K562 (cell line): ENCODE measurements around the gene ESPN. TPM values are rescaled to one million over a fixed set of nuclear protein-coding genes. Genes with fewer than 3 reads are reported as not detected.

Source experiments
- ATAC-seq: fragments of 200-7000 bp; cut with Tn5 transposase; 3 replicates; pipeline ENCODE4 v1.9.1; 2020; ENCODE audit warnings: moderate library complexity
- BruUV-seq: library from RNA; stranded (reverse); fragments of 400-500 nt; replicated peaks from 2 replicates; lab custom pipeline; 2021; lab: Mats Ljungman, UMichigan
- CTCF ChIA-PET: fragments of 300-600 bp; formaldehyde crosslinking; extraction: SDS; loops from one replicate; lab custom pipeline; 2021; ENCODE audit warnings: low intra/inter-chr PET ratio; lab: Yijun Ruan, JAX
- POLR2A ChIA-PET: fragments of 300-600, 350-650 bp; sonication (Branson Sonifier 250); formaldehyde crosslinking; extraction: SDS; loops from one replicate; lab custom pipeline; 2021; ENCODE audit warnings: antibody characterized with exemption, inconsistent platforms; lab: Yijun Ruan, JAX
- DNase-seq, 4 experiments: peaks; one replicate each; pipeline versions ENCODE4 v3.0.0 to v3.0.0-alpha.2; 2011 to 2018; ENCODE audit warnings: low spot score in 3 of 4, mixed read lengths in 3 of 4; ENCODE audit errors: extremely low read depth in 1 of 4
- FAIRE-seq: peaks from 2 replicates; lab custom pipeline; 2011; peaks lifted over from hg19 to GRCh38; lab: Jason Lieb, UNC
- H2AFZ ChIP-seq: 2 replicates; pipeline ENCODE4 v1.6.0; 2011; ENCODE audit warnings: low read depth, low read length, control low read depth, inconsistent platforms
- H3K27ac ChIP-seq: fragments of 200-600 bp; 3 replicates; pipeline ENCODE4 v1.8.0; 2011; ENCODE audit warnings: low read depth, mild to moderate bottlenecking, control low read depth, inconsistent platforms, low read length, moderate library complexity, mixed read lengths; ENCODE audit errors: extremely low read depth
- H3K27me3 ChIP-seq, 2 experiments: fragments of 300-600 bp in 1 of 2; 2 replicates in 1 of 2; 3 replicates in 1 of 2; pipeline versions ENCODE4 v1.6.0 to v1.8.0; 2011; ENCODE audit warnings: inconsistent platforms in 2 of 2, low read length in 2 of 2, mild to moderate bottlenecking in 1 of 2, mixed read lengths in 1 of 2, moderate library complexity in 1 of 2; ENCODE audit not compliant: control insufficient read depth in 2 of 2, insufficient read depth in 2 of 2
- H3K36me3 ChIP-seq: fragments of 300-600 bp; 3 replicates; pipeline ENCODE4 v1.8.0; 2011; ENCODE audit warnings: mild to moderate bottlenecking, low read length, inconsistent platforms; ENCODE audit not compliant: control insufficient read depth, insufficient read depth
- H3K4me1 ChIP-seq, 2 experiments: fragments of 200-600 bp in 1 of 2; replicated peaks in 1 of 2; 2 replicates in 1 of 2; 3 replicates in 1 of 2; pipeline versions ENCODE4 v1.5.1 to v1.8.0; 2011; ENCODE audit warnings: inconsistent platforms in 2 of 2, low read length in 2 of 2, mild to moderate bottlenecking in 1 of 2, mixed read lengths in 1 of 2, moderate library complexity in 1 of 2; ENCODE audit not compliant: control insufficient read depth in 2 of 2, insufficient read depth in 2 of 2
- H3K4me2 ChIP-seq: 2 replicates; pipeline ENCODE4 v1.6.1; 2011; ENCODE audit warnings: low read length, control low read depth, inconsistent platforms, mixed read lengths; ENCODE audit not compliant: insufficient read depth
- H3K4me3 ChIP-seq: fragments of 200-600 bp; sonication (generic), shearing (Covaris generic); 2 replicates; pipeline ENCODE4 v1.5.1; 2016; ENCODE audit warnings: control low read depth, inconsistent platforms
- H3K79me2 ChIP-seq: fragments of 200-600 bp; 3 replicates; pipeline ENCODE4 v1.8.0; 2011; ENCODE audit warnings: low read length, inconsistent platforms; ENCODE audit not compliant: control insufficient read depth, insufficient read depth
- H3K9ac ChIP-seq, 2 experiments: 2 replicates each; pipeline versions ENCODE4 v1.6.0 to v1.6.1; 2011; ENCODE audit warnings: low read depth in 2 of 2, low read length in 2 of 2, control low read depth in 1 of 2, inconsistent platforms in 1 of 2, mild to moderate bottlenecking in 1 of 2, mixed read lengths in 1 of 2; ENCODE audit not compliant: insufficient read depth in 1 of 2
- H3K9me1 ChIP-seq: one replicate; pipeline ENCODE4 v1.6.0; 2011; ENCODE audit warnings: inconsistent platforms, mild to moderate bottlenecking, low read length, moderate library complexity; ENCODE audit not compliant: control insufficient read depth, insufficient read depth
- H3K9me3 ChIP-seq: replicated peaks from 2 replicates; pipeline ENCODE4 v1.5.1; 2011; ENCODE audit warnings: low read depth, low read length, inconsistent platforms; ENCODE audit not compliant: control insufficient read depth, insufficient read depth
- H4K20me1 ChIP-seq: replicated peaks from 2 replicates; pipeline ENCODE4 v1.6.1; 2011; ENCODE audit warnings: low read length, inconsistent platforms, mixed read lengths; ENCODE audit not compliant: control insufficient read depth, insufficient read depth
- CAMTA2 ChIP-seq: fragments of 250-450 bp; sonication (Bioruptor Pico); conservative IDR thresholded peaks from 2 replicates; pipeline ENCODE4 v1.5.1; 2022
- CCNT2 ChIP-seq: IDR thresholded peaks from 2 replicates; pipeline ENCODE4 v1.6.1; 2011; ENCODE audit warnings: borderline replicate concordance, low read depth, mild to moderate bottlenecking, moderate library complexity, mixed read lengths, low read length; ENCODE audit not compliant: insufficient read length; ENCODE audit errors: extremely low read depth
- FOXK1 ChIP-seq: sonication (generic); formaldehyde crosslinking; IDR thresholded peaks from 2 replicates; pipeline ENCODE4 v1.8.0; 2022; ENCODE audit warnings: missing genetic modification reagents, mild to moderate bottlenecking, borderline replicate concordance
- GTF2F1 ChIP-seq: IDR thresholded peaks from 2 replicates; pipeline ENCODE4 v1.6.1; 2011; ENCODE audit warnings: low read depth, low read length, improper control_type of control experiment
- ILK ChIP-seq: fragments of 450-650 bp; IDR thresholded peaks from 2 replicates; pipeline ENCODE4 v1.6.1; 2016; ENCODE audit warnings: missing genetic modification characterization, low read depth, mild to moderate bottlenecking, missing compliant biosample characterization, moderate library complexity, borderline replicate concordance
- KAT7 ChIP-seq: sonication (generic); formaldehyde crosslinking; IDR thresholded peaks from 2 replicates; pipeline ENCODE4 v1.8.0; 2022; ENCODE audit warnings: missing genetic modification reagents, mild to moderate bottlenecking, borderline replicate concordance
- MCM2 ChIP-seq: fragments of 450-650 bp; IDR thresholded peaks from 2 replicates; pipeline ENCODE4 v1.6.1; 2017; ENCODE audit warnings: low read depth, mild to moderate bottlenecking
- MYC ChIP-seq, 2 experiments: fragments of 250-450 bp in 1 of 2; sonication (Bioruptor Pico) in 1 of 2; IDR thresholded peaks; 2 replicates each; pipeline versions ENCODE4 v1.5.1 to v1.6.1; 2012 to 2021; ENCODE audit warnings: low read depth in 2 of 2, borderline replicate concordance in 1 of 2, improper control_type of control experiment in 1 of 2, low read length in 1 of 2, mild to moderate bottlenecking in 1 of 2, moderate library complexity in 1 of 2
- SREBF1 ChIP-seq: fragments of 150-350 bp; IDR thresholded peaks from 2 replicates; pipeline ENCODE4 v1.6.1; 2014; ENCODE audit warnings: antibody characterized with exemption, low read depth, low read length, borderline replicate concordance
- XRCC4 ChIP-seq: IDR thresholded peaks from one replicate; pipeline ENCODE4 v1.6.1; 2011; ENCODE audit not compliant: insufficient read depth, insufficient read length; ENCODE audit errors: extremely low read depth
- ZNF263 ChIP-seq: sonication (generic); formaldehyde crosslinking; IDR thresholded peaks from 2 replicates; pipeline ENCODE4 v1.8.0; 2022; ENCODE audit warnings: mild to moderate bottlenecking, missing genetic modification reagents, borderline replicate concordance
- ZNF444 ChIP-seq: fragments of 250-450 bp; sonication (Bioruptor Pico); IDR thresholded peaks from 2 replicates; pipeline ENCODE4 v1.4.0; 2020; ENCODE audit warnings: mild to moderate bottlenecking, moderate library complexity
- WGBS: fragments of 100-300 bp; shearing (Covaris generic); methylation state at CpG from one replicate; pipeline ENCODE4 v1.1.6; 2016; ENCODE audit warnings: low coverage, mixed read lengths; ENCODE audit not compliant: insufficient coverage; ENCODE audit errors: missing lambda C conversion rate; 5-methylcytosine and 5-hydroxymethylcytosine counted together
- in situ Hi-C: fragments of 300-500 bp; cut with MboI; formaldehyde crosslinking; loops from 4 replicates; pipeline ENCODE4 v1.15.0; 2018; ENCODE audit warnings: inconsistent platforms, mixed read lengths
- intact Hi-C: fragments of 100-400 bp; cut with micrococcal nuclease; formaldehyde crosslinking; loops from 2 replicates; pipeline ENCODE4 v1.14.2; 2022
- polyA plus RNA-seq, 8 experiments: library from polyadenylated mRNA; depleted of rRNA in 4 of 8; stranded (reverse) in 5 of 8; unstranded in 3 of 8; fragments of >200 nt; fragmentation: Nextera tagmentation in 2 of 8; fragmentation: Illumina TruSeq in 1 of 8; extraction: Ambion mirVana in 2 of 8; extraction: Trizol in 1 of 8; gene quantifications; 2 replicates each; pipeline versions ENCODE4 v1.2.1 to v1.2.3, GENCODE V29; 2011 to 2014; ENCODE audit warnings: inconsistent platforms in 1 of 8, missing spikeins in 1 of 8
- total RNA-seq, 7 experiments: library from RNA; depleted of rRNA in 6 of 7; stranded (reverse); fragments of >200 nt in 6 of 7; fragmentation: Illumina TruSeq in 2 of 7; extraction: Trizol in 2 of 7; gene quantifications; 2 replicates each; pipeline versions ENCODE4 v1.2.1 to v1.2.3, GENCODE V29; 2011 to 2021; ENCODE audit warnings: low replicate concordance in 1 of 7
- TF ChIP-seq, protein P1 (sequence below): sonication (generic); formaldehyde crosslinking; IDR thresholded peaks from 2 replicates; pipeline ENCODE4 v1.8.0; 2022; ENCODE audit warnings: mild to moderate bottlenecking, missing genetic modification reagents
- TF ChIP-seq, protein P2 (sequence below): fragments of 450-650 bp; formaldehyde crosslinking; IDR thresholded peaks from 2 replicates; pipeline ENCODE4 v1.4.0; 2022; ENCODE audit warnings: missing genetic modification characterization
- TF ChIP-seq, protein P3 (sequence below): sonication (generic); formaldehyde crosslinking; IDR thresholded peaks from 2 replicates; pipeline ENCODE4 v1.9.0; 2022; ENCODE audit warnings: mild to moderate bottlenecking, missing genetic modification reagents

The ESPN gene
- total and polyA plus RNA-seq, 9 of the 15 experiments (the other 6 are each of a cell fraction or from before 2014, with no cell fraction given) = 0.07 to 1.2 (median 0.45) TPM; not detected in 3

DNA sequence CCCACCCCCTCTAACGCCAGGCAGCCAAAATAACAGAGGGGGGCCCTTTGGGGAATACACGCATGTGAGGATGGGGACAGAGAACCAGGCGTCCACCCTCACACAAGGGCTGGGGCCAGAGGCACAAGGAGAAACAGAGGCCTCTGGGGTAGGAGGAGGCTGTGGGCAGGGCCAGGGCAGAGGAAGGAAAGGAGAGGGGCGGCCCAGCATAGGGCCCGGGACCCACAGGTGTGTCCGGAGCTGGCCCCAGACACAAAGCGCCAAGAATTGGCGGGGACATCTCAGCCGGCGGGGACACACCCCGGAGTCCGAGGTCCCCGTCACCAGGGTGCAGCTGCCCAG lies 60.2 kb downstream of the ESPN start:
- Histone ChIP-seq H3K4me3 (no peak overlapping the region), H3K79me2 (no peaks in the 10 kb centered on the region), H2AFZ (no peak overlapping the region), H3K9me1 (no peaks in the 10 kb centered on the region), H3K36me3 (no peaks in the 10 kb centered on the region), H3K27me3 (peaks cover 53 to 82% of the 10 kb centered on the region in 2 experiments), H3K4me2 (no peak overlapping the region), H3K9ac (no peak overlapping the region), H3K27ac (no peak overlapping the region), H3K9me3 (no peaks in the 10 kb centered on the region), H3K4me1 (peaks cover 0 to 34% of the 10 kb centered on the region in 2 experiments; a peak in 2 of 5 replicates), H4K20me1 (peaks cover 19% of the 10 kb centered on the region)
- intact Hi-C loops = loop anchor here (5.0 kb wide), 1 partner anchor 82 kb away; no protein-coding TSS in a partner anchor
- WGBS = 5% methylated on average over 13 of the region's 13 CpGs
- ATAC-seq (no peak), FAIRE-seq (no peak), DNase-seq (no peak)
- CTCF ChIA-PET = no interaction called here
- POLR2A ChIA-PET = no interaction called here
- in situ Hi-C loops = loop anchor here (25.0 kb wide), 1 partner anchor 728 kb away; no protein-coding TSS in a partner anchor
- BruUV-seq = no TSS peak
- no peak for TF ChIP-seq ZNF263 (CRISPR knock-in tag)
- TF ChIP-seq GTF2F1 = no peak
- no peak for TF ChIP-seq ILK (tag)
- no peak for TF ChIP-seq SREBF1
- no peak for TF ChIP-seq FOXK1 (CRISPR knock-in tag)
- TF ChIP-seq, protein P1, sequence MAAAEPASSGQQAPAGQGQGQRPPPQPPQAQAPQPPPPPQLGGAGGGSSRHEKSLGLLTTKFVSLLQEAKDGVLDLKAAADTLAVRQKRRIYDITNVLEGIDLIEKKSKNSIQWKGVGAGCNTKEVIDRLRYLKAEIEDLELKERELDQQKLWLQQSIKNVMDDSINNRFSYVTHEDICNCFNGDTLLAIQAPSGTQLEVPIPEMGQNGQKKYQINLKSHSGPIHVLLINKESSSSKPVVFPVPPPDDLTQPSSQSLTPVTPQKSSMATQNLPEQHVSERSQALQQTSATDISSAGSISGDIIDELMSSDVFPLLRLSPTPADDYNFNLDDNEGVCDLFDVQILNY (CRISPR knock-in tag) = no peak
- no peak for TF ChIP-seq MYC (IDR thresholded peaks at IDR 0.05; ENCODE audit: low read depth, low read length)
- TF ChIP-seq MYC (CRISPR knock-in tag; IDR thresholded peaks at IDR 0.05; ENCODE audit: borderline replicate concordance, low read depth) = no peak
- TF ChIP-seq, protein P2, sequence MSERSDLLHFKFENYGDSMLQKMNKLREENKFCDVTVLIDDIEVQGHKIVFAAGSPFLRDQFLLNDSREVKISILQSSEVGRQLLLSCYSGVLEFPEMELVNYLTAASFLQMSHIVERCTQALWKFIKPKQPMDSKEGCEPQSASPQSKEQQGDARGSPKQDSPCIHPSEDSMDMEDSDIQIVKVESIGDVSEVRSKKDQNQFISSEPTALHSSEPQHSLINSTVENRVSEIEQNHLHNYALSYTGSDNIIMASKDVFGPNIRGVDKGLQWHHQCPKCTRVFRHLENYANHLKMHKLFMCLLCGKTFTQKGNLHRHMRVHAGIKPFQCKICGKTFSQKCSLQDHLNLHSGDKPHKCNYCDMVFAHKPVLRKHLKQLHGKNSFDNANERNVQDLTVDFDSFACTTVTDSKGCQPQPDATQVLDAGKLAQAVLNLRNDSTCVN = no peak
- no peak for TF ChIP-seq CAMTA2 (CRISPR knock-in tag)
- no peak for TF ChIP-seq CCNT2
- TF ChIP-seq MCM2 = no peak
- no peak for TF ChIP-seq ZNF444 (CRISPR knock-in tag)
- no peak for TF ChIP-seq XRCC4
- TF ChIP-seq KAT7 = no peak
- TF ChIP-seq, protein P3, sequence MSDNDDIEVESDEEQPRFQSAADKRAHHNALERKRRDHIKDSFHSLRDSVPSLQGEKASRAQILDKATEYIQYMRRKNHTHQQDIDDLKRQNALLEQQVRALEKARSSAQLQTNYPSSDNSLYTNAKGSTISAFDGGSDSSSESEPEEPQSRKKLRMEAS = no peak
